Measurements from ENCODE around the gene ELAC2.
"Not testable (repeated sequence)": the region's sequence is repeated elsewhere in the genome, so short reads cannot be mapped to it uniquely, and the experiment has no call there.

The ELAC2 gene

GRCh38 chr17:12990041-12990808 is 27.6 kb downstream of the ELAC2 start:
- no peak for DNase-seq (ENCODE audit: low read depth)

GRCh38 chr17:12987120-12987519 is 30.7 kb downstream of the ELAC2 start:
- DNase-seq (ENCODE audit: low read depth), result no peak

- DNase-seq (ENCODE audit: low read depth), result no peak
These were observed 32.2 kb downstream of the ELAC2 start for GRCh38 chr17:12985431-12986293.

GRCh38 chr17:12983991-12984884 is 33.6 kb downstream of the ELAC2 start:
- DNase-seq (ENCODE audit: low read depth), result no peak

- DNase-seq (ENCODE audit: low read depth), result no peak
These were observed 35.6 kb downstream of the ELAC2 start for GRCh38 chr17:12982224-12982623.

GRCh38 chr17:12979826-12980500 is 37.9 kb downstream of the ELAC2 start:
- DNase-seq (ENCODE audit: low read depth), result no peak

- no peak for DNase-seq (ENCODE audit: low read depth)
These were observed 38.6 kb downstream of the ELAC2 start for GRCh38 chr17:12979246-12979645.

GRCh38 chr17:12978787-12979186 is 39.0 kb downstream of the ELAC2 start:
- not testable (repeated sequence) for DNase-seq (ENCODE audit: low read depth)

GRCh38 chr17:12977008-12977751 is 40.6 kb downstream of the ELAC2 start:
- no peak for DNase-seq (ENCODE audit: low read depth)

- no peak for DNase-seq (ENCODE audit: low read depth)
These were observed 43.8 kb downstream of the ELAC2 start for GRCh38 chr17:12974005-12974531.

- DNase-seq (ENCODE audit: low read depth), result no peak
These were observed 44.3 kb downstream of the ELAC2 start for GRCh38 chr17:12973496-12974004.

- DNase-seq (ENCODE audit: low read depth), result no peak
These were observed 49.9 kb downstream of the ELAC2 start for GRCh38 chr17:12967962-12968361.

GRCh38 chr17:12966413-12966812 is 51.4 kb downstream of the ELAC2 start:
- DNase-seq (ENCODE audit: low read depth), result no peak

GRCh38 chr17:12965988-12966387 is 51.8 kb downstream of the ELAC2 start:
- DNase-seq (ENCODE audit: low read depth), result no peak

- no peak for DNase-seq (ENCODE audit: low read depth)
These were observed 53.0 kb downstream of the ELAC2 start for GRCh38 chr17:12964840-12965239.

- DNase-seq (ENCODE audit: low read depth), result no peak
These were observed 53.7 kb downstream of the ELAC2 start for GRCh38 chr17:12964162-12964561.

GRCh38 chr17:12963505-12963904 is 54.3 kb downstream of the ELAC2 start:
- DNase-seq (ENCODE audit: low read depth), result no peak

GRCh38 chr17:12961655-12962054 is 56.2 kb downstream of the ELAC2 start:
- DNase-seq (ENCODE audit: low read depth), result no peak

- no peak for DNase-seq (ENCODE audit: low read depth)
These were observed 58.4 kb downstream of the ELAC2 start for GRCh38 chr17:12959441-12959840.

- DNase-seq (ENCODE audit: low read depth), result no peak
These were observed 59.0 kb downstream of the ELAC2 start for GRCh38 chr17:12958786-12959185.
